K562 (cell line): ENCODE measurements around the gene RET. TPM values are rescaled to one million over a fixed set of nuclear protein-coding genes. Genes with fewer than 3 reads are reported as not detected.

Source experiments
- ATAC-seq: fragments of 200-7000 bp; cut with Tn5 transposase; 3 replicates; pipeline ENCODE4 v1.9.1; 2020; ENCODE audit warnings: moderate library complexity
- BruUV-seq: library from RNA; stranded (reverse); fragments of 400-500 nt; replicated peaks from 2 replicates; lab custom pipeline; 2021; lab: Mats Ljungman, UMichigan
- CTCF ChIA-PET: fragments of 300-600 bp; formaldehyde crosslinking; extraction: SDS; loops from one replicate; lab custom pipeline; 2021; ENCODE audit warnings: low intra/inter-chr PET ratio; lab: Yijun Ruan, JAX
- POLR2A ChIA-PET: fragments of 300-600, 350-650 bp; sonication (Branson Sonifier 250); formaldehyde crosslinking; extraction: SDS; loops from one replicate; lab custom pipeline; 2021; ENCODE audit warnings: antibody characterized with exemption, inconsistent platforms; lab: Yijun Ruan, JAX
- DNase-seq, 4 experiments: peaks; one replicate each; pipeline versions ENCODE4 v3.0.0 to v3.0.0-alpha.2; 2011 to 2018; ENCODE audit warnings: low spot score in 3 of 4, mixed read lengths in 3 of 4; ENCODE audit errors: extremely low read depth in 1 of 4
- FAIRE-seq: peaks from 2 replicates; lab custom pipeline; 2011; peaks lifted over from hg19 to GRCh38; lab: Jason Lieb, UNC
- H2AFZ ChIP-seq: 2 replicates; pipeline ENCODE4 v1.6.0; 2011; ENCODE audit warnings: low read depth, low read length, control low read depth, inconsistent platforms
- H3K27ac ChIP-seq: fragments of 200-600 bp; 3 replicates; pipeline ENCODE4 v1.8.0; 2011; ENCODE audit warnings: low read depth, mild to moderate bottlenecking, control low read depth, inconsistent platforms, low read length, moderate library complexity, mixed read lengths; ENCODE audit errors: extremely low read depth
- H3K27me3 ChIP-seq, 2 experiments: fragments of 300-600 bp in 1 of 2; 2 replicates in 1 of 2; 3 replicates in 1 of 2; pipeline versions ENCODE4 v1.6.0 to v1.8.0; 2011; ENCODE audit warnings: inconsistent platforms in 2 of 2, low read length in 2 of 2, mild to moderate bottlenecking in 1 of 2, mixed read lengths in 1 of 2, moderate library complexity in 1 of 2; ENCODE audit not compliant: control insufficient read depth in 2 of 2, insufficient read depth in 2 of 2
- H3K36me3 ChIP-seq: fragments of 300-600 bp; 3 replicates; pipeline ENCODE4 v1.8.0; 2011; ENCODE audit warnings: mild to moderate bottlenecking, low read length, inconsistent platforms; ENCODE audit not compliant: control insufficient read depth, insufficient read depth
- H3K4me1 ChIP-seq, 2 experiments: fragments of 200-600 bp in 1 of 2; replicated peaks in 1 of 2; 2 replicates in 1 of 2; 3 replicates in 1 of 2; pipeline versions ENCODE4 v1.5.1 to v1.8.0; 2011; ENCODE audit warnings: inconsistent platforms in 2 of 2, low read length in 2 of 2, mild to moderate bottlenecking in 1 of 2, mixed read lengths in 1 of 2, moderate library complexity in 1 of 2; ENCODE audit not compliant: control insufficient read depth in 2 of 2, insufficient read depth in 2 of 2
- H3K4me2 ChIP-seq: 2 replicates; pipeline ENCODE4 v1.6.1; 2011; ENCODE audit warnings: low read length, control low read depth, inconsistent platforms, mixed read lengths; ENCODE audit not compliant: insufficient read depth
- H3K4me3 ChIP-seq: fragments of 200-600 bp; sonication (generic), shearing (Covaris generic); 2 replicates; pipeline ENCODE4 v1.5.1; 2016; ENCODE audit warnings: control low read depth, inconsistent platforms
- H3K79me2 ChIP-seq: fragments of 200-600 bp; 3 replicates; pipeline ENCODE4 v1.8.0; 2011; ENCODE audit warnings: low read length, inconsistent platforms; ENCODE audit not compliant: control insufficient read depth, insufficient read depth
- H3K9ac ChIP-seq, 2 experiments: 2 replicates each; pipeline versions ENCODE4 v1.6.0 to v1.6.1; 2011; ENCODE audit warnings: low read depth in 2 of 2, low read length in 2 of 2, control low read depth in 1 of 2, inconsistent platforms in 1 of 2, mild to moderate bottlenecking in 1 of 2, mixed read lengths in 1 of 2; ENCODE audit not compliant: insufficient read depth in 1 of 2
- H3K9me1 ChIP-seq: one replicate; pipeline ENCODE4 v1.6.0; 2011; ENCODE audit warnings: inconsistent platforms, mild to moderate bottlenecking, low read length, moderate library complexity; ENCODE audit not compliant: control insufficient read depth, insufficient read depth
- H3K9me3 ChIP-seq: replicated peaks from 2 replicates; pipeline ENCODE4 v1.5.1; 2011; ENCODE audit warnings: low read depth, low read length, inconsistent platforms; ENCODE audit not compliant: control insufficient read depth, insufficient read depth
- H4K20me1 ChIP-seq: replicated peaks from 2 replicates; pipeline ENCODE4 v1.6.1; 2011; ENCODE audit warnings: low read length, inconsistent platforms, mixed read lengths; ENCODE audit not compliant: control insufficient read depth, insufficient read depth
- CBFA2T3 ChIP-seq: fragments of 450-650 bp; IDR thresholded peaks from 2 replicates; pipeline ENCODE4 v1.6.1; 2017
- VEZF1 ChIP-seq: fragments of 200-800 bp; sonication (Bioruptor generic); IDR thresholded peaks from 2 replicates; pipeline ENCODE4 v1.6.1; 2017; ENCODE audit warnings: missing genetic modification characterization, missing compliant biosample characterization
- ZNF277 ChIP-seq: fragments of 250-450 bp; sonication (Bioruptor Pico); IDR thresholded peaks from 2 replicates; pipeline ENCODE4 v1.8.0; 2022; ENCODE audit warnings: inconsistent platforms, mild to moderate bottlenecking, moderate library complexity, borderline replicate concordance
- WGBS: fragments of 100-300 bp; shearing (Covaris generic); methylation state at CpG from one replicate; pipeline ENCODE4 v1.1.6; 2016; ENCODE audit warnings: low coverage, mixed read lengths; ENCODE audit not compliant: insufficient coverage; ENCODE audit errors: missing lambda C conversion rate; 5-methylcytosine and 5-hydroxymethylcytosine counted together
- in situ Hi-C: fragments of 300-500 bp; cut with MboI; formaldehyde crosslinking; loops from 4 replicates; pipeline ENCODE4 v1.15.0; 2018; ENCODE audit warnings: inconsistent platforms, mixed read lengths
- intact Hi-C: fragments of 100-400 bp; cut with micrococcal nuclease; formaldehyde crosslinking; loops from 2 replicates; pipeline ENCODE4 v1.14.2; 2022
- polyA plus RNA-seq, 8 experiments: library from polyadenylated mRNA; depleted of rRNA in 4 of 8; stranded (reverse) in 5 of 8; unstranded in 3 of 8; fragments of >200 nt; fragmentation: Nextera tagmentation in 2 of 8; fragmentation: Illumina TruSeq in 1 of 8; extraction: Ambion mirVana in 2 of 8; extraction: Trizol in 1 of 8; gene quantifications; 2 replicates each; pipeline versions ENCODE4 v1.2.1 to v1.2.3, GENCODE V29; 2011 to 2014; ENCODE audit warnings: inconsistent platforms in 1 of 8, missing spikeins in 1 of 8
- total RNA-seq, 7 experiments: library from RNA; depleted of rRNA in 6 of 7; stranded (reverse); fragments of >200 nt in 6 of 7; fragmentation: Illumina TruSeq in 2 of 7; extraction: Trizol in 2 of 7; gene quantifications; 2 replicates each; pipeline versions ENCODE4 v1.2.1 to v1.2.3, GENCODE V29; 2011 to 2021; ENCODE audit warnings: low replicate concordance in 1 of 7

The RET gene
- total and polyA plus RNA-seq, 9 of the 15 experiments (the other 6 are each of a cell fraction or from before 2014, with no cell fraction given) = 0.04 to 0.05 TPM; not detected in 7

GRCh38 chr10:43160921-43161255 is 84.0 kb downstream of the RET start:
- TF ChIP-seq CBFA2T3 = no peak
- no peak for TF ChIP-seq ZNF277
- no peak for TF ChIP-seq VEZF1 (CRISPR knock-in tag)
- TF ChIP-seq, all 486 proteins: peak for 0
- no peaks in the 10 kb centered on the region for H3K79me2 ChIP-seq
- H3K36me3 ChIP-seq = no peaks in the 10 kb centered on the region
- no peaks in the 10 kb centered on the region for H3K4me1 ChIP-seq
- ChIA-PET CTCF (no interaction called here), POLR2A (no interaction called here)
- H3K9ac ChIP-seq = no peak overlapping the region
- no peaks in the 10 kb centered on the region for H3K27me3 ChIP-seq
- no peak overlapping the region for H3K4me3 ChIP-seq
- no peak overlapping the region for H3K27ac ChIP-seq
- in situ Hi-C loops = no loop called here
- no peak overlapping the region for H2AFZ ChIP-seq
- FAIRE-seq (no peak), ATAC-seq (no peak), DNase-seq (no peak)
- H3K4me2 ChIP-seq = no peak overlapping the region
- H4K20me1 ChIP-seq = no peaks in the 10 kb centered on the region
- no peaks in the 10 kb centered on the region for H3K9me1 ChIP-seq
- intact Hi-C loops = no loop called here
- no TSS peak for BruUV-seq
- H3K9me3 ChIP-seq = no peaks in the 10 kb centered on the region
- WGBS = 2% methylated on average over 2 of the region's 2 CpGs
